Measurements from ENCODE around the gene ENOX2.

The ENOX2 gene

DNA sequence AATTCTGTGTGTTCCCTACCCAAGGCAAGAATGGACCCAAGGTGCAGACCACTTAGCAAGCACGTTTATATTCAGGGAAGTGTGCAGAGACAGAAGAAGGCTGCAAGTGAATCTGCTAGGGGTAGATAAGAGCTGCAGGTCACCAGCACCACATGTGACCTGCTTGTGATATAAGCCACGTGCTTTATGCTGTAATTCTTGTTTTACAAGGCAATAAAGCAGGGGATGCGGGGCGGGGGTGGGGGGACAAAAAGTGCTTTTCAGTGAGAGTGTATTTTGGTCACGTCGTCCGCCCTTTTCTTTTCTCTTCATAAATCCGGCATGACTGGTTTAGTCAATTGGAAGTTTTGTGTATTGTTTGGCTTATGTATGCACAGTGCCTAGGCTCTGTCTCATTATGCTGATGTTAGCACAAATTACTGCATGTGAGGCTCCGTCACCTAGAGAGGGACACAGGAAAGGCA, 308.5 kb downstream of the ENOX2 start:
- WGBS (ENCODE audit: extremely low coverage, insufficient coverage, insufficient read length): no CpG with 5 or more reads among the region's 9 CpGs

GRCh38 chrX:130593911-130594310, 309.1 kb downstream of the ENOX2 start:
- Histone ChIP-seq H4K8ac (ENCODE audit: low read depth, low read length) (no peak overlapping the region), H3K18ac (ENCODE audit: low read length) (no peak overlapping the region), H3K4me3 (ENCODE audit: low read depth, low read length) (no peak overlapping the region), H3K4me2 (ENCODE audit: low read length) (no peak overlapping the region), H3K4me1 (ENCODE audit: control insufficient read depth in 1 of 2, insufficient read depth in 2 of 2, low read length in 2 of 2) (no peaks in the 10 kb centered on the region), H3K9ac (ENCODE audit: low read length) (no peak overlapping the region), H3K79me2 (ENCODE audit: control insufficient read depth, insufficient read depth, low read length, poor library complexity) (no peaks in the 10 kb centered on the region), H3K27ac (ENCODE audit: low read depth, low read length) (no peak overlapping the region), H2BK12ac (ENCODE audit: low read length) (no peak overlapping the region), H3K4ac (ENCODE audit: low read depth, low read length) (no peak overlapping the region), H3K27me3 (ENCODE audit: insufficient read depth, low read length) (no peaks in the 10 kb centered on the region), H2BK120ac (ENCODE audit: insufficient read depth, low read length, poor library complexity) (no peak overlapping the region), H3K23ac (ENCODE audit: low read length) (no peak overlapping the region), H2AK5ac (ENCODE audit: low read length) (no peak overlapping the region), H4K12ac (ENCODE audit: low read depth, low read length) (no peak overlapping the region), H3K79me1 (ENCODE audit: low read length) (no peaks in the 10 kb centered on the region), H2AFZ (ENCODE audit: insufficient read depth, low read length, poor library complexity) (no peak overlapping the region), H4K91ac (ENCODE audit: low read depth, low read length) (no peak overlapping the region), H3K36me3 (ENCODE audit: control insufficient read depth in 1 of 2, insufficient read depth in 2 of 2, low read length in 2 of 2) (no peaks in the 10 kb centered on the region), H3K14ac (ENCODE audit: low read length) (no peak overlapping the region), H2BK5ac (ENCODE audit: low read depth, low read length, poor library complexity) (no peak overlapping the region), H3K9me3 (ENCODE audit: insufficient read depth, low read depth, low read length) (no peaks in the 10 kb centered on the region)
- DNase-seq: no peak
- no CpG with 5 or more reads among the region's 9 CpGs for WGBS (ENCODE audit: extremely low coverage, insufficient coverage, insufficient read length)

More for the DNA sequence above, 308.5 kb downstream of the ENOX2 start:
- Histone ChIP-seq H2BK120ac (ENCODE audit: insufficient read depth, low read length, poor library complexity) (no peak overlapping the region), H3K4me3 (ENCODE audit: low read depth, low read length) (no peak overlapping the region), H3K79me2 (ENCODE audit: control insufficient read depth, insufficient read depth, low read length, poor library complexity) (no peaks in the 10 kb centered on the region), H3K4me2 (ENCODE audit: low read length) (no peak overlapping the region), H2AK5ac (ENCODE audit: low read length) (no peak overlapping the region), H3K23ac (ENCODE audit: low read length) (no peak overlapping the region), H3K14ac (ENCODE audit: low read length) (no peak overlapping the region), H3K79me1 (ENCODE audit: low read length) (no peaks in the 10 kb centered on the region), H2AFZ (ENCODE audit: insufficient read depth, low read length, poor library complexity) (no peak overlapping the region), H3K9me3 (ENCODE audit: insufficient read depth, low read depth, low read length) (no peaks in the 10 kb centered on the region), H3K18ac (ENCODE audit: low read length) (no peak overlapping the region), H3K4ac (ENCODE audit: low read depth, low read length) (no peak overlapping the region), H3K27ac (ENCODE audit: low read depth, low read length) (no peak overlapping the region), H4K91ac (ENCODE audit: low read depth, low read length) (no peak overlapping the region), H2BK5ac (ENCODE audit: low read depth, low read length, poor library complexity) (no peak overlapping the region), H3K4me1 (ENCODE audit: control insufficient read depth in 1 of 2, insufficient read depth in 2 of 2, low read length in 2 of 2) (no peaks in the 10 kb centered on the region), H3K9ac (ENCODE audit: low read length) (no peak overlapping the region), H4K12ac (ENCODE audit: low read depth, low read length) (no peak overlapping the region), H3K27me3 (ENCODE audit: insufficient read depth, low read length) (no peaks in the 10 kb centered on the region), H4K8ac (ENCODE audit: low read depth, low read length) (no peak overlapping the region), H2BK12ac (ENCODE audit: low read length) (no peak overlapping the region), H3K36me3 (ENCODE audit: control insufficient read depth in 1 of 2, insufficient read depth in 2 of 2, low read length in 2 of 2) (no peaks in the 10 kb centered on the region)
- DNase-seq: no peak

GRCh38 chrX:130592204-130592603, 310.8 kb downstream of the ENOX2 start:
- H2BK12ac ChIP-seq (ENCODE audit: low read length): no peak overlapping the region
- H3K18ac ChIP-seq (ENCODE audit: low read length): no peak overlapping the region
- no peaks in the 10 kb centered on the region for H3K79me2 ChIP-seq (ENCODE audit: control insufficient read depth, insufficient read depth, low read length, poor library complexity)
- no peaks in the 10 kb centered on the region for H3K36me3 ChIP-seq (ENCODE audit: control insufficient read depth in 1 of 2, insufficient read depth in 2 of 2, low read length in 2 of 2)
- H2BK120ac ChIP-seq (ENCODE audit: insufficient read depth, low read length, poor library complexity): no peak overlapping the region
- no peak overlapping the region for H3K27ac ChIP-seq (ENCODE audit: low read depth, low read length)
- H3K9me3 ChIP-seq (ENCODE audit: insufficient read depth, low read depth, low read length): no peaks in the 10 kb centered on the region
- H3K27me3 ChIP-seq (ENCODE audit: insufficient read depth, low read length): no peaks in the 10 kb centered on the region
- H3K9ac ChIP-seq (ENCODE audit: low read length): no peak overlapping the region
- H3K4ac ChIP-seq (ENCODE audit: low read depth, low read length): no peak overlapping the region
- no peak overlapping the region for H3K14ac ChIP-seq (ENCODE audit: low read length)
- no peak overlapping the region for H2AFZ ChIP-seq (ENCODE audit: insufficient read depth, low read length, poor library complexity)
- no peak overlapping the region for H3K4me3 ChIP-seq (ENCODE audit: low read depth, low read length)
- WGBS (ENCODE audit: extremely low coverage, insufficient coverage, insufficient read length): no CpG with 5 or more reads among the region's 1 CpG
- H2AK5ac ChIP-seq (ENCODE audit: low read length): no peak overlapping the region
- no peak overlapping the region for H3K23ac ChIP-seq (ENCODE audit: low read length)
- no peaks in the 10 kb centered on the region for H3K4me1 ChIP-seq (ENCODE audit: control insufficient read depth in 1 of 2, insufficient read depth in 2 of 2, low read length in 2 of 2)
- no peak overlapping the region for H4K91ac ChIP-seq (ENCODE audit: low read depth, low read length)
- H3K79me1 ChIP-seq (ENCODE audit: low read length): no peaks in the 10 kb centered on the region
- H3K4me2 ChIP-seq (ENCODE audit: low read length): no peak overlapping the region
- no peak overlapping the region for H2BK5ac ChIP-seq (ENCODE audit: low read depth, low read length, poor library complexity)
- no peak overlapping the region for H4K12ac ChIP-seq (ENCODE audit: low read depth, low read length)
- no peak for DNase-seq
- H4K8ac ChIP-seq (ENCODE audit: low read depth, low read length): no peak overlapping the region

- H3K79me1 ChIP-seq (ENCODE audit: low read length): no peaks in the 10 kb centered on the region
- H4K8ac ChIP-seq (ENCODE audit: low read depth, low read length): no peak overlapping the region
- no peak overlapping the region for H3K4me2 ChIP-seq (ENCODE audit: low read length)
- H3K4me3 ChIP-seq (ENCODE audit: low read depth, low read length): no peak overlapping the region
- no peaks in the 10 kb centered on the region for H3K79me2 ChIP-seq (ENCODE audit: control insufficient read depth, insufficient read depth, low read length, poor library complexity)
- H4K91ac ChIP-seq (ENCODE audit: low read depth, low read length): no peak overlapping the region
- no peak overlapping the region for H3K14ac ChIP-seq (ENCODE audit: low read length)
- no peaks in the 10 kb centered on the region for H3K36me3 ChIP-seq (ENCODE audit: control insufficient read depth in 1 of 2, insufficient read depth in 2 of 2, low read length in 2 of 2)
- no peak overlapping the region for H3K27ac ChIP-seq (ENCODE audit: low read depth, low read length)
- no peak overlapping the region for H3K23ac ChIP-seq (ENCODE audit: low read length)
- no peak overlapping the region for H2BK5ac ChIP-seq (ENCODE audit: low read depth, low read length, poor library complexity)
- H2AFZ ChIP-seq (ENCODE audit: insufficient read depth, low read length, poor library complexity): no peak overlapping the region
- H3K4me1 ChIP-seq (ENCODE audit: control insufficient read depth in 1 of 2, insufficient read depth in 2 of 2, low read length in 2 of 2): no peaks in the 10 kb centered on the region
- no peaks in the 10 kb centered on the region for H3K27me3 ChIP-seq (ENCODE audit: insufficient read depth, low read length)
- H2BK120ac ChIP-seq (ENCODE audit: insufficient read depth, low read length, poor library complexity): no peak overlapping the region
- H3K18ac ChIP-seq (ENCODE audit: low read length): no peak overlapping the region
- no peak for DNase-seq
- H2AK5ac ChIP-seq (ENCODE audit: low read length): no peak overlapping the region
- no peak overlapping the region for H3K9ac ChIP-seq (ENCODE audit: low read length)
- no peak overlapping the region for H2BK12ac ChIP-seq (ENCODE audit: low read length)
- H3K9me3 ChIP-seq (ENCODE audit: insufficient read depth, low read depth, low read length): no peaks in the 10 kb centered on the region
- no peak overlapping the region for H4K12ac ChIP-seq (ENCODE audit: low read depth, low read length)
- no peak overlapping the region for H3K4ac ChIP-seq (ENCODE audit: low read depth, low read length)
Measured at GRCh38 chrX:130578906-130579305, 324.1 kb downstream of the ENOX2 start.

All from trophoblast cell (in vitro differentiated cells and primary cell).